ENCODE data around the gene FGF7. TPM values are rescaled to one million over a fixed set of nuclear protein-coding genes. Genes with fewer than 3 reads are reported as not detected.

FGF7 gene
- total and polyA plus RNA-seq, 4 donors, result 0.13 to 0.62 (median 0.33) TPM; not detected in 1

DNA sequence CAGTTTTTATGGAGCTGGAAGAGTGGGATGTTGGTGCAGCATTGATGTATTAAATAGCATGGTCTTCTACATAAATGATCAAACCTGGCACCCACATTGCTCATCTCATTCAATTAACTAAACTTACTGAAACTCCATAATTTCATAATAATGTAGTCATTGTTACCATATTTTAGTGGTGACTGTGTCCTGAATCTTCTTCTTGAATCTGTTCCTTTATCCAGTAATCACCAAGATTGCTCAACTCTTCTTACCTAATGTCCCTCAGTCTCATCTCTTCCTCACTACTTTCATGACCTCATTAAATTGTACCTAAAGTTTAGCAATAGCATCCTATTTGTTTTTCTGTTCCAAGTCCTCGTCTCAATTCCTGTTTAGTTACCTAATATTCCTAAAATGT lies 69.8 kb downstream of the FGF7 start:
- H3K9me3 ChIP-seq (ENCODE audit: control insufficient read depth in 4 of 4, low read length in 3 of 4), result no peaks in the 10 kb centered on the region
- H3K4me1 ChIP-seq (ENCODE audit: control insufficient read depth in 4 of 4, insufficient read depth in 4 of 4, low read length in 3 of 4), result no peaks in the 10 kb centered on the region
- no peak for DNase-seq (ENCODE audit: low spot score)
- no peak for TF ChIP-seq GABPA (IDR thresholded peaks at IDR 0.05 in 1 of 2, conservative IDR thresholded peaks at IDR 0.05 in 1 of 2)
- TF ChIP-seq TAF1 (conservative IDR thresholded peaks at IDR 0.05), result no peak
- TF ChIP-seq CTCF (IDR thresholded peaks at IDR 0.05; ENCODE audit: low read depth, low read length, missing input control), result no peak
- TF ChIP-seq EGR1 (IDR thresholded peaks at IDR 0.05; ENCODE audit: low read depth in 2 of 2), result no peak
- TF ChIP-seq FOXA2 (IDR thresholded peaks at IDR 0.05), result no peak
- TF ChIP-seq, protein P1, sequence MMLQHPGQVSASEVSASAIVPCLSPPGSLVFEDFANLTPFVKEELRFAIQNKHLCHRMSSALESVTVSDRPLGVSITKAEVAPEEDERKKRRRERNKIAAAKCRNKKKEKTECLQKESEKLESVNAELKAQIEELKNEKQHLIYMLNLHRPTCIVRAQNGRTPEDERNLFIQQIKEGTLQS (IDR thresholded peaks at IDR 0.05), result no peak
- TF ChIP-seq FOXA1 (IDR thresholded peaks at IDR 0.05), result no peak
- no peak for TF ChIP-seq SP1 (IDR thresholded peaks at IDR 0.05)
- TF ChIP-seq HNF4A (conservative IDR thresholded peaks at IDR 0.05), result no peak
- TF ChIP-seq YY1 (IDR thresholded peaks at IDR 0.05), result no peak
- TF ChIP-seq HNF4G (IDR thresholded peaks at IDR 0.05), result no peak
- TF ChIP-seq RAD21 (IDR thresholded peaks at IDR 0.05), result no peak
- no peak for TF ChIP-seq RXRA (IDR thresholded peaks at IDR 0.05)
- no peak overlapping the region for H3K9ac ChIP-seq (ENCODE audit: low read depth in 1 of 2, low read length in 2 of 2)
- no peaks in the 10 kb centered on the region for H3K36me3 ChIP-seq (ENCODE audit: control insufficient read depth in 4 of 4, insufficient read depth in 3 of 4, low read depth in 1 of 4, low read length in 3 of 4)
- 25% methylated on average over 1 of the region's 1 CpG for WGBS
- no peak overlapping the region for H3K4me3 ChIP-seq (ENCODE audit: low read depth in 1 of 3, low read length in 3 of 3)
- H3K27ac ChIP-seq (ENCODE audit: low read depth in 1 of 2, low read length in 2 of 2), result no peak overlapping the region
- no peaks in the 10 kb centered on the region for H3K27me3 ChIP-seq (ENCODE audit: control insufficient read depth in 4 of 4, insufficient read depth in 4 of 4, low read length in 3 of 4)

- Histone ChIP-seq H3K27me3 (ENCODE audit: control insufficient read depth in 4 of 4, insufficient read depth in 4 of 4, low read length in 3 of 4) (no peaks in the 10 kb centered on the region), H3K27ac (ENCODE audit: low read depth in 1 of 2, low read length in 2 of 2) (no peak overlapping the region), H3K9me3 (ENCODE audit: control insufficient read depth in 4 of 4, low read length in 3 of 4) (no peaks in the 10 kb centered on the region), H3K36me3 (ENCODE audit: control insufficient read depth in 4 of 4, insufficient read depth in 3 of 4, low read depth in 1 of 4, low read length in 3 of 4) (no peaks in the 10 kb centered on the region), H3K9ac (ENCODE audit: low read depth in 1 of 2, low read length in 2 of 2) (no peak overlapping the region), H3K4me3 (ENCODE audit: low read depth in 1 of 3, low read length in 3 of 3) (no peak overlapping the region), H3K4me1 (ENCODE audit: control insufficient read depth in 4 of 4, insufficient read depth in 4 of 4, low read length in 3 of 4) (no peaks in the 10 kb centered on the region)
- TF ChIP-seq SP1 (IDR thresholded peaks at IDR 0.05) (no peak), RXRA (IDR thresholded peaks at IDR 0.05) (no peak), FOXA1 (IDR thresholded peaks at IDR 0.05) (no peak), HNF4G (IDR thresholded peaks at IDR 0.05) (no peak), NR2F2 (IDR thresholded peaks at IDR 0.05) (no peak), FOXA2 (IDR thresholded peaks at IDR 0.05) (no peak), CTCF (IDR thresholded peaks at IDR 0.05; ENCODE audit: low read depth, low read length, missing input control) (no peak), YY1 (IDR thresholded peaks at IDR 0.05) (no peak), GABPA (IDR thresholded peaks at IDR 0.05 in 1 of 2, conservative IDR thresholded peaks at IDR 0.05 in 1 of 2) (no peak), EGR1 (IDR thresholded peaks at IDR 0.05; ENCODE audit: low read depth in 2 of 2) (no peak), RAD21 (IDR thresholded peaks at IDR 0.05) (no peak), TAF1 (conservative IDR thresholded peaks at IDR 0.05) (no peak), MAX (IDR thresholded peaks at IDR 0.05) (no peak)
- TF ChIP-seq, protein P2, sequence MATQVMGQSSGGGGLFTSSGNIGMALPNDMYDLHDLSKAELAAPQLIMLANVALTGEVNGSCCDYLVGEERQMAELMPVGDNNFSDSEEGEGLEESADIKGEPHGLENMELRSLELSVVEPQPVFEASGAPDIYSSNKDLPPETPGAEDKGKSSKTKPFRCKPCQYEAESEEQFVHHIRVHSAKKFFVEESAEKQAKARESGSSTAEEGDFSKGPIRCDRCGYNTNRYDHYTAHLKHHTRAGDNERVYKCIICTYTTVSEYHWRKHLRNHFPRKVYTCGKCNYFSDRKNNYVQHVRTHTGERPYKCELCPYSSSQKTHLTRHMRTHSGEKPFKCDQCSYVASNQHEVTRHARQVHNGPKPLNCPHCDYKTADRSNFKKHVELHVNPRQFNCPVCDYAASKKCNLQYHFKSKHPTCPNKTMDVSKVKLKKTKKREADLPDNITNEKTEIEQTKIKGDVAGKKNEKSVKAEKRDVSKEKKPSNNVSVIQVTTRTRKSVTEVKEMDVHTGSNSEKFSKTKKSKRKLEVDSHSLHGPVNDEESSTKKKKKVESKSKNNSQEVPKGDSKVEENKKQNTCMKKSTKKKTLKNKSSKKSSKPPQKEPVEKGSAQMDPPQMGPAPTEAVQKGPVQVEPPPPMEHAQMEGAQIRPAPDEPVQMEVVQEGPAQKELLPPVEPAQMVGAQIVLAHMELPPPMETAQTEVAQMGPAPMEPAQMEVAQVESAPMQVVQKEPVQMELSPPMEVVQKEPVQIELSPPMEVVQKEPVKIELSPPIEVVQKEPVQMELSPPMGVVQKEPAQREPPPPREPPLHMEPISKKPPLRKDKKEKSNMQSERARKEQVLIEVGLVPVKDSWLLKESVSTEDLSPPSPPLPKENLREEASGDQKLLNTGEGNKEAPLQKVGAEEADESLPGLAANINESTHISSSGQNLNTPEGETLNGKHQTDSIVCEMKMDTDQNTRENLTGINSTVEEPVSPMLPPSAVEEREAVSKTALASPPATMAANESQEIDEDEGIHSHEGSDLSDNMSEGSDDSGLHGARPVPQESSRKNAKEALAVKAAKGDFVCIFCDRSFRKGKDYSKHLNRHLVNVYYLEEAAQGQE (IDR thresholded peaks at IDR 0.05), result no peak
- TF ChIP-seq, protein P1 (IDR thresholded peaks at IDR 0.05), result no peak
- no peak for DNase-seq (ENCODE audit: low spot score)
- 93% methylated on average over 1 of the region's 1 CpG for WGBS
These were observed 71.8 kb downstream of the FGF7 start for GRCh38 chr15:49494842-49495241.
